SK-N-SH (cell line): ENCODE measurements around the gene CHAT. TPM values are rescaled to one million over a fixed set of nuclear protein-coding genes. Genes with fewer than 3 reads are reported as not detected.

Experiments used
- CTCF ChIA-PET: fragments of 300-600, 350-600 bp; formaldehyde crosslinking; extraction: SDS; loops from one replicate; lab custom pipeline; 2021; lab: Yijun Ruan, JAX
- POLR2A ChIA-PET: fragments of 350-600 bp; sonication (Branson Sonifier 250); formaldehyde crosslinking; extraction: SDS; loops from one replicate; lab custom pipeline; 2020; ENCODE audit warnings: antibody characterized with exemption, inconsistent platforms; lab: Yijun Ruan, JAX
- DNase-seq: peaks from one replicate; pipeline ENCODE4 v3.0.0; 2012
- H2AFZ ChIP-seq: fragments of 200-600 bp; sonication (generic); 2 replicates; pipeline ENCODE4 v1.8.1; 2016; ENCODE audit warnings: antibody characterized with exemption, mild to moderate bottlenecking, low read depth
- H3F3A ChIP-seq: fragments of 200-600 bp; sonication (generic); replicated peaks from 2 replicates; pipeline ENCODE3; 2016; ENCODE audit warnings: antibody characterized with exemption, mild to moderate bottlenecking; ENCODE audit not compliant: insufficient read depth
- H3K27ac ChIP-seq, 2 experiments: fragments of 200-500 bp in 1 of 2; fragments of 200-600 bp in 1 of 2; sonication (Bioruptor generic) in 1 of 2; sonication (generic), shearing (Covaris generic) in 1 of 2; 2 replicates each; pipeline versions ENCODE4 v1.5.1 to v1.6.1; 2014 to 2016; ENCODE audit warnings: low read depth in 2 of 2, inconsistent platforms in 1 of 2, low read length in 1 of 2, mild to moderate bottlenecking in 1 of 2, mixed read lengths in 1 of 2
- H3K27me3 ChIP-seq: fragments of 200-600 bp; sonication (generic), shearing (Covaris generic); 2 replicates; pipeline ENCODE4 v1.6.1; 2016; ENCODE audit warnings: mixed run types; ENCODE audit not compliant: insufficient read depth
- H3K36me3 ChIP-seq, 2 experiments: fragments of 200-500 bp in 1 of 2; fragments of 200-600 bp in 1 of 2; sonication (Bioruptor generic) in 1 of 2; sonication (generic) in 1 of 2; replicated peaks in 1 of 2; 2 replicates each; pipeline versions ENCODE3 to v1.5.1; 2014 to 2016; ENCODE audit warnings: low read length in 1 of 2, mild to moderate bottlenecking in 1 of 2; ENCODE audit not compliant: insufficient read depth in 2 of 2, control insufficient read depth in 1 of 2
- H3K4me1 ChIP-seq, 2 experiments: fragments of 200-500 bp in 1 of 2; fragments of 200-600 bp in 1 of 2; sonication (Bioruptor generic) in 1 of 2; sonication (generic), shearing (Covaris generic) in 1 of 2; 2 replicates each; pipeline versions ENCODE4 v1.5.1 to v1.6.1; 2014 to 2016; ENCODE audit warnings: low read depth in 1 of 2, low read length in 1 of 2, mixed run types in 1 of 2; ENCODE audit not compliant: insufficient read depth in 2 of 2, control insufficient read depth in 1 of 2
- H3K4me2 ChIP-seq: fragments of 200-600 bp; sonication (generic), shearing (Covaris generic); 2 replicates; pipeline ENCODE4 v1.6.1; 2017; ENCODE audit warnings: mixed run types
- H3K4me3 ChIP-seq, 2 experiments: fragments of 200-500 bp in 1 of 2; fragments of 200-600 bp in 1 of 2; sonication (Bioruptor generic) in 1 of 2; sonication (generic), shearing (Covaris generic) in 1 of 2; 2 replicates each; pipeline versions ENCODE4 v1.5.1 to v1.8.1; 2014 to 2016; ENCODE audit warnings: low read depth in 2 of 2, inconsistent platforms in 1 of 2, low read length in 1 of 2, mild to moderate bottlenecking in 1 of 2, mixed read lengths in 1 of 2, moderate library complexity in 1 of 2
- H3K79me2 ChIP-seq: fragments of 200-600 bp; sonication (generic); 2 replicates; pipeline ENCODE4 v1.8.1; 2017; ENCODE audit warnings: mild to moderate bottlenecking; ENCODE audit not compliant: insufficient read depth
- H3K9ac ChIP-seq: fragments of 200-600 bp; sonication (generic); 2 replicates; pipeline ENCODE4 v1.6.1; 2017; ENCODE audit warnings: mixed run types
- H3K9me2 ChIP-seq: fragments of 200-600 bp; sonication (generic); 2 replicates; pipeline ENCODE4 v1.6.1; 2017; ENCODE audit warnings: mixed run types
- H3K9me3 ChIP-seq: fragments of 200-600 bp; sonication (generic); 2 replicates; pipeline ENCODE4 v1.6.1; 2017; ENCODE audit warnings: mixed run types, mild to moderate bottlenecking, moderate library complexity
- H4K20me1 ChIP-seq: fragments of 200-600 bp; sonication (generic); 2 replicates; pipeline ENCODE4 v1.6.1; 2017; ENCODE audit warnings: mild to moderate bottlenecking, mixed run types; ENCODE audit not compliant: insufficient read depth
- ELF1 ChIP-seq: IDR thresholded peaks from 2 replicates; pipeline ENCODE4 v1.4.0; 2012
- EZH2phosphoT487 ChIP-seq: fragments of 200-600 bp; sonication (generic); IDR thresholded peaks from 2 replicates; pipeline ENCODE4 v1.6.1; 2017; ENCODE audit warnings: low read depth, mixed run types, mild to moderate bottlenecking, antibody characterized with exemption, moderate library complexity, borderline replicate concordance
- FOSL2 ChIP-seq: IDR thresholded peaks from 2 replicates; pipeline ENCODE4 v1.4.0; 2012; ENCODE audit warnings: low read depth, mild to moderate bottlenecking, moderate library complexity, borderline replicate concordance
- FOXJ3 ChIP-seq: sonication (generic); formaldehyde crosslinking; IDR thresholded peaks from 2 replicates; pipeline ENCODE4 v1.5.1; 2020; ENCODE audit warnings: mild to moderate bottlenecking, missing genetic modification reagents
- JUND ChIP-seq: IDR thresholded peaks from 2 replicates; pipeline ENCODE4 v1.4.0; 2012
- MEF2A ChIP-seq: IDR thresholded peaks from 2 replicates; pipeline ENCODE4 v1.4.0; 2012; ENCODE audit warnings: low read depth, borderline replicate concordance
- NFIC ChIP-seq: IDR thresholded peaks from 2 replicates; pipeline ENCODE4 v1.4.0; 2012; ENCODE audit warnings: borderline replicate concordance
- NRF1 ChIP-seq: IDR thresholded peaks from 2 replicates; pipeline ENCODE4 v1.6.1; 2012; ENCODE audit warnings: low read depth, mild to moderate bottlenecking, low read length
- RAD21 ChIP-seq: IDR thresholded peaks from 2 replicates; pipeline ENCODE4 v1.6.1; 2012; ENCODE audit warnings: mild to moderate bottlenecking, low read length
- RXRA ChIP-seq: IDR thresholded peaks from 2 replicates; pipeline ENCODE4 v1.4.0; 2012; ENCODE audit warnings: low read depth, mild to moderate bottlenecking, borderline replicate concordance
- SIN3A ChIP-seq: IDR thresholded peaks from 2 replicates; pipeline ENCODE4 v1.6.1; 2012; ENCODE audit warnings: low read depth, mild to moderate bottlenecking, low read length, moderate library complexity, borderline replicate concordance
- SMC3 ChIP-seq: IDR thresholded peaks from 2 replicates; pipeline ENCODE4 v1.6.1; 2012; ENCODE audit warnings: low read depth, low read length, improper control_type of control experiment
- TAF1 ChIP-seq: IDR thresholded peaks from 2 replicates; pipeline ENCODE4 v1.6.1; 2012; ENCODE audit warnings: low read depth, mild to moderate bottlenecking, low read length, moderate library complexity, borderline replicate concordance
- TCF12 ChIP-seq: IDR thresholded peaks from 2 replicates; pipeline ENCODE4 v1.4.0; 2012
- TEAD4 ChIP-seq: IDR thresholded peaks from 2 replicates; pipeline ENCODE4 v1.4.0; 2012; ENCODE audit warnings: mild to moderate bottlenecking, borderline replicate concordance; ENCODE audit not compliant: insufficient read depth
- USF1 ChIP-seq: IDR thresholded peaks from 2 replicates; pipeline ENCODE4 v1.4.0; 2012; ENCODE audit warnings: low read depth, borderline replicate concordance
- ZBTB33 ChIP-seq: IDR thresholded peaks from 2 replicates; pipeline ENCODE4 v1.4.0; 2012; ENCODE audit warnings: low read depth, borderline replicate concordance
- WGBS: methylation state at CpG from one replicate; pipeline ENCODE4 v1.1.6; 2017; ENCODE audit warnings: low lambda C conversion rate; 5-methylcytosine and 5-hydroxymethylcytosine counted together
- polyA plus RNA-seq, 3 experiments: library from polyadenylated mRNA; depleted of rRNA; stranded (reverse); fragments of >200 nt; gene quantifications; 2 replicates each; pipeline ENCODE4 v1.2.3, GENCODE V29; 2012
- TF ChIP-seq, protein P1 (sequence below): IDR thresholded peaks from 2 replicates; pipeline ENCODE4 v1.6.1; 2012; ENCODE audit warnings: mild to moderate bottlenecking, low read depth, low read length, moderate library complexity
- TF ChIP-seq, protein P2 (sequence below): IDR thresholded peaks from 2 replicates; pipeline ENCODE4 v1.4.0; 2012; ENCODE audit warnings: low read depth
- TF ChIP-seq, protein P3 (sequence below): fragments of 150-350 bp; IDR thresholded peaks from 2 replicates; pipeline ENCODE4 v1.6.1; 2017; ENCODE audit warnings: antibody characterized with exemption, low read length, low read depth, borderline replicate concordance

CHAT gene
- polyA plus RNA-seq, 1 of the 3 experiments (the other 2 are of a cell fraction) = not detected

GRCh38 chr10:49578392-49578791 lies 35.4 kb upstream of the CHAT start:
- H2AFZ ChIP-seq = no peak overlapping the region
- ChIA-PET CTCF (interaction anchor here (1.8 kb wide), 1 partner anchor 16 kb away, joined by 8 read pairs; no protein-coding TSS in a partner anchor), POLR2A (no interaction called here)
- no peaks in the 10 kb centered on the region for H3K79me2 ChIP-seq
- H4K20me1 ChIP-seq = no peaks in the 10 kb centered on the region
- no peak overlapping the region for H3K4me3 ChIP-seq
- TF ChIP-seq RXRA (no peak), NFIC (no peak), USF1 (no peak), TEAD4 (no peak), JUND (no peak), MEF2A (no peak), SMC3 (no peak), RAD21 (no peak), ZBTB33 (no peak), FOXJ3 (CRISPR knock-in tag) (no peak), FOSL2 (no peak), NRF1 (no peak), ELF1 (no peak), EZH2phosphoT487 (no peak), TCF12 (no peak), SIN3A (no peak), TAF1 (no peak)
- TF ChIP-seq, protein P1, sequence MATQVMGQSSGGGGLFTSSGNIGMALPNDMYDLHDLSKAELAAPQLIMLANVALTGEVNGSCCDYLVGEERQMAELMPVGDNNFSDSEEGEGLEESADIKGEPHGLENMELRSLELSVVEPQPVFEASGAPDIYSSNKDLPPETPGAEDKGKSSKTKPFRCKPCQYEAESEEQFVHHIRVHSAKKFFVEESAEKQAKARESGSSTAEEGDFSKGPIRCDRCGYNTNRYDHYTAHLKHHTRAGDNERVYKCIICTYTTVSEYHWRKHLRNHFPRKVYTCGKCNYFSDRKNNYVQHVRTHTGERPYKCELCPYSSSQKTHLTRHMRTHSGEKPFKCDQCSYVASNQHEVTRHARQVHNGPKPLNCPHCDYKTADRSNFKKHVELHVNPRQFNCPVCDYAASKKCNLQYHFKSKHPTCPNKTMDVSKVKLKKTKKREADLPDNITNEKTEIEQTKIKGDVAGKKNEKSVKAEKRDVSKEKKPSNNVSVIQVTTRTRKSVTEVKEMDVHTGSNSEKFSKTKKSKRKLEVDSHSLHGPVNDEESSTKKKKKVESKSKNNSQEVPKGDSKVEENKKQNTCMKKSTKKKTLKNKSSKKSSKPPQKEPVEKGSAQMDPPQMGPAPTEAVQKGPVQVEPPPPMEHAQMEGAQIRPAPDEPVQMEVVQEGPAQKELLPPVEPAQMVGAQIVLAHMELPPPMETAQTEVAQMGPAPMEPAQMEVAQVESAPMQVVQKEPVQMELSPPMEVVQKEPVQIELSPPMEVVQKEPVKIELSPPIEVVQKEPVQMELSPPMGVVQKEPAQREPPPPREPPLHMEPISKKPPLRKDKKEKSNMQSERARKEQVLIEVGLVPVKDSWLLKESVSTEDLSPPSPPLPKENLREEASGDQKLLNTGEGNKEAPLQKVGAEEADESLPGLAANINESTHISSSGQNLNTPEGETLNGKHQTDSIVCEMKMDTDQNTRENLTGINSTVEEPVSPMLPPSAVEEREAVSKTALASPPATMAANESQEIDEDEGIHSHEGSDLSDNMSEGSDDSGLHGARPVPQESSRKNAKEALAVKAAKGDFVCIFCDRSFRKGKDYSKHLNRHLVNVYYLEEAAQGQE = no peak
- TF ChIP-seq, protein P2, sequence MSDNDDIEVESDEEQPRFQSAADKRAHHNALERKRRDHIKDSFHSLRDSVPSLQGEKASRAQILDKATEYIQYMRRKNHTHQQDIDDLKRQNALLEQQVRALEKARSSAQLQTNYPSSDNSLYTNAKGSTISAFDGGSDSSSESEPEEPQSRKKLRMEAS = no peak
- TF ChIP-seq, protein P3, sequence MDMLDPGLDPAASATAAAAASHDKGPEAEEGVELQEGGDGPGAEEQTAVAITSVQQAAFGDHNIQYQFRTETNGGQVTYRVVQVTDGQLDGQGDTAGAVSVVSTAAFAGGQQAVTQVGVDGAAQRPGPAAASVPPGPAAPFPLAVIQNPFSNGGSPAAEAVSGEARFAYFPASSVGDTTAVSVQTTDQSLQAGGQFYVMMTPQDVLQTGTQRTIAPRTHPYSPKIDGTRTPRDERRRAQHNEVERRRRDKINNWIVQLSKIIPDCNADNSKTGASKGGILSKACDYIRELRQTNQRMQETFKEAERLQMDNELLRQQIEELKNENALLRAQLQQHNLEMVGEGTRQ = no peak
- WGBS = 78% methylated on average over 3 of the region's 3 CpGs
- no peak overlapping the region for H3K4me2 ChIP-seq
- no peaks in the 10 kb centered on the region for H3K36me3 ChIP-seq
- no peaks in the 10 kb centered on the region for H3K9me2 ChIP-seq
- H3K27ac ChIP-seq = no peak overlapping the region
- DNase-seq = no peak
- H3K4me1 ChIP-seq = no peaks in the 10 kb centered on the region; a peak in 1 of 4 replicates
- H3K9ac ChIP-seq = no peak overlapping the region
- no peaks in the 10 kb centered on the region for H3K9me3 ChIP-seq
- no peaks in the 10 kb centered on the region for H3K27me3 ChIP-seq
- no peaks in the 10 kb centered on the region for H3F3A ChIP-seq
